ENCODE data around the gene AXL. TPM values are rescaled to one million over a fixed set of nuclear protein-coding genes. Genes with fewer than 3 reads are reported as not detected.

Gene AXL
- total RNA-seq, 4 donors from 2014 or later = 22.3 to 86.5 (median 60.6) TPM

DNA sequence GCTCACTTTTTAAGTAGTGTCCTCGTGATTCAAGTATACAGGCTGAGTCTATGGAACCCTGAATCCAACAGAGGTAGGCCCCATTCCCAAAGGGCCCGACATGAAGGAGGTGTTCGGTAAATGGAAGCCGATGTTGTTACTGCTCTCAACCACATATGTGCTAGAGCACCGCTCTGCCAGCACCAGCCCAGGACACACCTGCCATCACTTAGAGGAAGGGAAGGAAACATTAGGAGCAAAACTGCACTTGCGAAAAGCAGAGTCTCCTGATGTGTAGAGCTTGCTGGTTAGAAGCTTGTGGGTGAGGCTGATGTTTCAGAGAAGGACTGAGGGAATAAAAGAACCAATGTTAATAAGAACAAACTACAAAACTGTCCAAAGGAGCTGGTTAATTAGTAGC is 81.5 kb downstream of the AXL start:
- intact Hi-C loops (cut with DNase I; ENCODE audit: low total_unique reads) = no loop called here
- no peaks in the 10 kb centered on the region for H3K27me3 ChIP-seq
- H3K36me3 ChIP-seq = no peaks in the 10 kb centered on the region
- peaks cover 0 to 22% of the 10 kb centered on the region in 2 donors for H3K4me1 ChIP-seq
- H3K9me3 ChIP-seq = no peaks in the 10 kb centered on the region
- TF ChIP-seq POLR2A (IDR thresholded peaks at IDR 0.05) = no peak
- TF ChIP-seq, protein P1, sequence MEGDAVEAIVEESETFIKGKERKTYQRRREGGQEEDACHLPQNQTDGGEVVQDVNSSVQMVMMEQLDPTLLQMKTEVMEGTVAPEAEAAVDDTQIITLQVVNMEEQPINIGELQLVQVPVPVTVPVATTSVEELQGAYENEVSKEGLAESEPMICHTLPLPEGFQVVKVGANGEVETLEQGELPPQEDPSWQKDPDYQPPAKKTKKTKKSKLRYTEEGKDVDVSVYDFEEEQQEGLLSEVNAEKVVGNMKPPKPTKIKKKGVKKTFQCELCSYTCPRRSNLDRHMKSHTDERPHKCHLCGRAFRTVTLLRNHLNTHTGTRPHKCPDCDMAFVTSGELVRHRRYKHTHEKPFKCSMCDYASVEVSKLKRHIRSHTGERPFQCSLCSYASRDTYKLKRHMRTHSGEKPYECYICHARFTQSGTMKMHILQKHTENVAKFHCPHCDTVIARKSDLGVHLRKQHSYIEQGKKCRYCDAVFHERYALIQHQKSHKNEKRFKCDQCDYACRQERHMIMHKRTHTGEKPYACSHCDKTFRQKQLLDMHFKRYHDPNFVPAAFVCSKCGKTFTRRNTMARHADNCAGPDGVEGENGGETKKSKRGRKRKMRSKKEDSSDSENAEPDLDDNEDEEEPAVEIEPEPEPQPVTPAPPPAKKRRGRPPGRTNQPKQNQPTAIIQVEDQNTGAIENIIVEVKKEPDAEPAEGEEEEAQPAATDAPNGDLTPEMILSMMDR (IDR thresholded peaks at IDR 0.05) = no peak
- peak overlapping the region in 1 of 2 donors; percentile 69 for H3K27ac ChIP-seq
- DNase-seq = no peak
- H3K4me3 ChIP-seq = no peak overlapping the region

DNA sequence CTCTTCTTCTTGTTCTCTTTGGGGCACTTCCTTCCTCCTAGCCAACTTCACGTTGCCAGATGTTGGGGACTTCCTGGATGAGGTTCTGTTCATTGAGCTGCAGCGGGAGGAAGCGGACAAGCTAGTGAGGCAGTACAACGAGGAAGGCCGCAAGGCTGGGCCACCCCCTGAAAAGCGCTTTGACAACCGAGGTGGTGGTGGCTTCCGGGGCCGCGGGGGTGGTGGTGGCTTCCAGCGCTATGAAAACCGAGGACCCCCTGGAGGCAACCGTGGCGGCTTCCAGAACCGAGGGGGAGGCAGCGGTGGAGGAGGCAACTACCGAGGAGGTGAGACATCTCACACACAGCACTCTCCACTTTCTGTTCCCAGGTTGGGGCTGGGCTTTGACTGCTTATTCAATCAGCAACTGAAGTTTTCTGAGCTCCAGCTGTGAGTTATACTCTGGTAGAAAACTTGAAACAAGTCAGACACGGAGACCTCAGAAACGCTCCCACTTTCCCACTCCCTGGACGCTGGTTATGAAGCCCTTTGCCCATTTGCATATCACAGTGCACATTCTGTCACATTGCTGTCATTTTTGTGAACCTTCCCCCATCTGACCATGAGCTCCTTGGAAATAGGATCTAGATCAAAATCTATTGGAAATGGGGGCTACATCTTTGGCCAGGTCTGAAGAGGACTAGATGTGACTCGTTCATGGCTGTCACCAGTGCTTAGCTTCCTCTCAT is 83.8 kb downstream of the AXL start:
- no peak overlapping the region for H3K4me3 ChIP-seq
- no peaks in the 10 kb centered on the region for H3K9me3 ChIP-seq
- H3K36me3 ChIP-seq = no peaks in the 10 kb centered on the region
- H3K4me1 ChIP-seq = peaks cover 0 to 16% of the 10 kb centered on the region in 2 donors
- no peaks in the 10 kb centered on the region for H3K27me3 ChIP-seq
- no peak for DNase-seq
- TF ChIP-seq, protein P1 (IDR thresholded peaks at IDR 0.05) = no peak
- TF ChIP-seq POLR2A (IDR thresholded peaks at IDR 0.05) = no peak
- intact Hi-C loops (cut with DNase I; ENCODE audit: low total_unique reads) = no loop called here
- H3K27ac ChIP-seq = peak overlapping the region in 1 of 2 donors; percentile 29

DNA sequence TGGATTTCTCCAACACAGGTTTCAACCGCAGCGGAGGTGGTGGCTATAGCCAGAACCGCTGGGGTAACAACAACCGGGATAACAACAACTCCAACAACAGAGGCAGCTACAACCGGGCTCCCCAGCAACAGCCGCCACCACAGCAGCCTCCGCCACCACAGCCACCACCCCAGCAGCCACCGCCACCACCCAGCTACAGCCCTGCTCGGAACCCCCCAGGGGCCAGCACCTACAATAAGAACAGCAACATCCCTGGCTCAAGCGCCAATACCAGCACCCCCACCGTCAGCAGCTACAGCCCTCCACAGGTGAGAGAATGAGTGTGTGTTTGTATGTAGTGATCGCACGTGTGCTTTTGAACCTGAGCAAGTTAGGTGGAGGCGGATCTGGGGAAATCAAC is 84.9 kb downstream of the AXL start:
- no peak for DNase-seq
- Histone ChIP-seq H3K9me3 (no peaks in the 10 kb centered on the region), H3K4me1 (peaks cover 0 to 16% of the 10 kb centered on the region in 2 donors), H3K36me3 (no peaks in the 10 kb centered on the region), H3K4me3 (no peak overlapping the region), H3K27ac (no peak overlapping the region), H3K27me3 (no peaks in the 10 kb centered on the region)
- TF ChIP-seq POLR2A (IDR thresholded peaks at IDR 0.05) = no peak
- TF ChIP-seq, protein P1 (IDR thresholded peaks at IDR 0.05) = no peak
- intact Hi-C loops (cut with DNase I; ENCODE audit: low total_unique reads) = no loop called here

DNA sequence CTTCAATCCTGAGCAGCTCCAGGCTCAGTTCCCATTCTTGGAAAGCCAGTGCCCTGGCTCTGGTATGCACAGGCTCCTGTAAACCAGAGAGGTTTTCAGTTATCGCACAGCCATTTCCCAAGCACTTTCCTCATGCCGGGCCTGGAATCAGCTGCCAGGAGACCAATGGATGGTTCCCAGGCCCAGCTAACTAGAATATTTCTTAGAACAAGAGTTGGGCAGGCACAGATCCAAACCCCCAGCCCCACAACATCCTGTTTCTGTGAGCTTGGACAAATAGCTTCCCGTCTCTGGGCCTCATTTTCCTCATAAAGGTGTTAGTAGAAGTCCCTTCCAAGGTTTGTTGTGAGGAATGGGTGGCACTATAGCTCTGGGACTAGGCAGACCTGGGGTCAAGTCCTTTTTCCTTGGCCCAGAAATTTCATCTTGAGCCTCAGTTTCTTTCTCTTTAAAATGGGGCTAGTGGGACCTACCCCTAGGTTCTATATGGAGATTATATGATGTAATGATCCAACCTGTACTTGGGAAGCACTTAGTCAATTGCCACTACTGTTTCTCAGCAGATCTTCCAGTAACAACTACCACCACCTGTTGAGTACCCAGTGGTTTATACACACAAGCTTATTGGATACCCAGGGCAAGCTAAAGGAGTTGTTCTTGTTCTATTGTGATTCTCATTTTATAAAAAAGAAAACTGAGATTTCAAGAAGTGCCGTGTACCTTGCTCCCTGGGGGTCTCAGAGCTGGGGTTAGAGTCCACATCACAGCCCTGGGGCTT is 85.9 kb downstream of the AXL start:
- Histone ChIP-seq H3K36me3 (no peaks in the 10 kb centered on the region), H3K9me3 (no peaks in the 10 kb centered on the region), H3K4me1 (peaks cover 0 to 9% of the 10 kb centered on the region in 2 donors), H3K27ac (no peak overlapping the region), H3K4me3 (no peak overlapping the region), H3K27me3 (no peaks in the 10 kb centered on the region)
- TF ChIP-seq POLR2A (IDR thresholded peaks at IDR 0.05) = no peak
- TF ChIP-seq, protein P1 (IDR thresholded peaks at IDR 0.05) = no peak
- DNase-seq = no peak
- intact Hi-C loops (cut with DNase I; ENCODE audit: low total_unique reads) = loop anchor here (5.0 kb wide), 1 partner anchor 38 kb away; no protein-coding TSS in a partner anchor

Data from uterus (tissue), 4 donors.